Measurements from ENCODE around the gene ADCY5.
"Not testable (repeated sequence)": the region's sequence is repeated elsewhere in the genome, so short reads cannot be mapped to it uniquely, and the experiment has no call there.

ADCY5 gene

GRCh38 chr3:123448536-123449101 lies at the start of gene ADCY5:
Gene ADCY5, minus strand, starts transcription at chr3:123449090. Its CDS starts 545 bp downstream, at chr3:123448545.
- DNase-seq (ENCODE audit: low read depth in 2 of 2): no peak

GRCh38 chr3:123493912-123494311 lies 45.0 kb upstream of the ADCY5 start:
- no peak for DNase-seq (ENCODE audit: low read depth in 2 of 2)

- DNase-seq (ENCODE audit: low read depth in 2 of 2): no peak
Measured at GRCh38 chr3:123491966-123492587, 43.2 kb upstream of the ADCY5 start.

GRCh38 chr3:123489400-123490004 lies 40.6 kb upstream of the ADCY5 start:
- DNase-seq (ENCODE audit: low read depth in 2 of 2): peak; percentile 11 to 25

- no peak for DNase-seq (ENCODE audit: low read depth in 2 of 2)
Measured at GRCh38 chr3:123488645-123489347, 39.9 kb upstream of the ADCY5 start.

GRCh38 chr3:123487063-123487462 lies 38.2 kb upstream of the ADCY5 start:
- DNase-seq (ENCODE audit: low read depth in 2 of 2): not testable (repeated sequence)

GRCh38 chr3:123486460-123486859 lies 37.6 kb upstream of the ADCY5 start:
- no peak for DNase-seq (ENCODE audit: low read depth in 2 of 2)

GRCh38 chr3:123485551-123485950 lies 36.7 kb upstream of the ADCY5 start:
- DNase-seq (ENCODE audit: low read depth in 2 of 2): no peak

GRCh38 chr3:123483146-123483545 lies 34.3 kb upstream of the ADCY5 start:
- DNase-seq (ENCODE audit: low read depth in 2 of 2): no peak

GRCh38 chr3:123481722-123482457 lies 33.0 kb upstream of the ADCY5 start:
- DNase-seq (ENCODE audit: low read depth in 2 of 2): no peak

- no peak for DNase-seq (ENCODE audit: low read depth in 2 of 2)
Measured at GRCh38 chr3:123481071-123481470, 32.2 kb upstream of the ADCY5 start.

GRCh38 chr3:123480428-123480827 lies 31.5 kb upstream of the ADCY5 start:
- DNase-seq (ENCODE audit: low read depth in 2 of 2): no peak

- no peak for DNase-seq (ENCODE audit: low read depth in 2 of 2)
Measured at GRCh38 chr3:123479891-123480290, 31.0 kb upstream of the ADCY5 start.

GRCh38 chr3:123478314-123478713 lies 29.4 kb upstream of the ADCY5 start:
- no peak for DNase-seq (ENCODE audit: low read depth in 2 of 2)

- DNase-seq (ENCODE audit: low read depth in 2 of 2): no peak
Measured at GRCh38 chr3:123476967-123477750, 28.3 kb upstream of the ADCY5 start.

- DNase-seq (ENCODE audit: low read depth in 2 of 2): no peak
Measured at GRCh38 chr3:123475786-123476185, 26.9 kb upstream of the ADCY5 start.

- DNase-seq (ENCODE audit: low read depth in 2 of 2): no peak
Measured at GRCh38 chr3:123471106-123471505, 22.2 kb upstream of the ADCY5 start.

- DNase-seq (ENCODE audit: low read depth in 2 of 2): no peak
Measured at GRCh38 chr3:123469323-123469995, 20.6 kb upstream of the ADCY5 start.

- no peak for DNase-seq (ENCODE audit: low read depth in 2 of 2)
Measured at GRCh38 chr3:123467046-123467445, 18.2 kb upstream of the ADCY5 start.

GRCh38 chr3:123464211-123464610 lies 15.3 kb upstream of the ADCY5 start:
- no peak for DNase-seq (ENCODE audit: low read depth in 2 of 2)

GRCh38 chr3:123459862-123460261 lies 11.0 kb upstream of the ADCY5 start:
- no peak for DNase-seq (ENCODE audit: low read depth in 2 of 2)
